Diencephalon (tissue), 1 donor: Measurements from ENCODE around the gene LAMB4. TPM values are rescaled to one million over a fixed set of nuclear protein-coding genes. Genes with fewer than 3 reads are reported as not detected.

Source experiments
- small RNA-seq: library from RNA; depleted of rRNA; stranded (forward); fragments of <200 nt; gene quantifications from one replicate; pipeline ENCODE3, GENCODE V24; 2014
- total RNA-seq: library from RNA; depleted of rRNA; stranded (reverse); fragments of >200 nt; gene quantifications from one replicate; pipeline ENCODE4 v1.2.3, GENCODE V29; 2014

The LAMB4 gene, protein sequence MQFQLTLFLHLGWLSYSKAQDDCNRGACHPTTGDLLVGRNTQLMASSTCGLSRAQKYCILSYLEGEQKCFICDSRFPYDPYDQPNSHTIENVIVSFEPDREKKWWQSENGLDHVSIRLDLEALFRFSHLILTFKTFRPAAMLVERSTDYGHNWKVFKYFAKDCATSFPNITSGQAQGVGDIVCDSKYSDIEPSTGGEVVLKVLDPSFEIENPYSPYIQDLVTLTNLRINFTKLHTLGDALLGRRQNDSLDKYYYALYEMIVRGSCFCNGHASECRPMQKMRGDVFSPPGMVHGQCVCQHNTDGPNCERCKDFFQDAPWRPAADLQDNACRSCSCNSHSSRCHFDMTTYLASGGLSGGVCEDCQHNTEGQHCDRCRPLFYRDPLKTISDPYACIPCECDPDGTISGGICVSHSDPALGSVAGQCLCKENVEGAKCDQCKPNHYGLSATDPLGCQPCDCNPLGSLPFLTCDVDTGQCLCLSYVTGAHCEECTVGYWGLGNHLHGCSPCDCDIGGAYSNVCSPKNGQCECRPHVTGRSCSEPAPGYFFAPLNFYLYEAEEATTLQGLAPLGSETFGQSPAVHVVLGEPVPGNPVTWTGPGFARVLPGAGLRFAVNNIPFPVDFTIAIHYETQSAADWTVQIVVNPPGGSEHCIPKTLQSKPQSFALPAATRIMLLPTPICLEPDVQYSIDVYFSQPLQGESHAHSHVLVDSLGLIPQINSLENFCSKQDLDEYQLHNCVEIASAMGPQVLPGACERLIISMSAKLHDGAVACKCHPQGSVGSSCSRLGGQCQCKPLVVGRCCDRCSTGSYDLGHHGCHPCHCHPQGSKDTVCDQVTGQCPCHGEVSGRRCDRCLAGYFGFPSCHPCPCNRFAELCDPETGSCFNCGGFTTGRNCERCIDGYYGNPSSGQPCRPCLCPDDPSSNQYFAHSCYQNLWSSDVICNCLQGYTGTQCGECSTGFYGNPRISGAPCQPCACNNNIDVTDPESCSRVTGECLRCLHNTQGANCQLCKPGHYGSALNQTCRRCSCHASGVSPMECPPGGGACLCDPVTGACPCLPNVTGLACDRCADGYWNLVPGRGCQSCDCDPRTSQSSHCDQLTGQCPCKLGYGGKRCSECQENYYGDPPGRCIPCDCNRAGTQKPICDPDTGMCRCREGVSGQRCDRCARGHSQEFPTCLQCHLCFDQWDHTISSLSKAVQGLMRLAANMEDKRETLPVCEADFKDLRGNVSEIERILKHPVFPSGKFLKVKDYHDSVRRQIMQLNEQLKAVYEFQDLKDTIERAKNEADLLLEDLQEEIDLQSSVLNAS (N-terminal part only)
- total RNA-seq: 0.92 TPM

DNA sequence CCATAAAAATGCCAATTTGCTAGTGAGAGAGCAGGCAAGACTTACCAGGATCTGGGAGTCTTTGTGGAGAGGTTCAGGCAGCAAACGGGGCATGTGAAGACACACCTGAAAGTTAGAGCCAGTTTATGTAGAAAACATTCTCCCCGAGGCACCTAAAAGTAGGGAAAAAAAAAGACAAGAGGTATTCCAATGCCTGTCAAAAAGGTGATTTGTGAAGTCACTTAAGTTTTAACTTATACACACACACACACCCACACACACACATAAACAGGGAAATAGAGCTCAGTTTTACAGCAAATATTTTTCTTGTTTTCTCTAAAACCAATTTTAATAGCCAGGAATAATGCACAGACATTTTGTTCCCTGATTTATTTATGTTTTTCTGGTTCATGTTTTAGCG is at the start of gene LAMB4:
Gene LAMB4 (minus strand): TSS at position 101 of the 400 bp plus-strand sequence. CDS start 7,197 bp downstream, outside the sequence.

DNA sequence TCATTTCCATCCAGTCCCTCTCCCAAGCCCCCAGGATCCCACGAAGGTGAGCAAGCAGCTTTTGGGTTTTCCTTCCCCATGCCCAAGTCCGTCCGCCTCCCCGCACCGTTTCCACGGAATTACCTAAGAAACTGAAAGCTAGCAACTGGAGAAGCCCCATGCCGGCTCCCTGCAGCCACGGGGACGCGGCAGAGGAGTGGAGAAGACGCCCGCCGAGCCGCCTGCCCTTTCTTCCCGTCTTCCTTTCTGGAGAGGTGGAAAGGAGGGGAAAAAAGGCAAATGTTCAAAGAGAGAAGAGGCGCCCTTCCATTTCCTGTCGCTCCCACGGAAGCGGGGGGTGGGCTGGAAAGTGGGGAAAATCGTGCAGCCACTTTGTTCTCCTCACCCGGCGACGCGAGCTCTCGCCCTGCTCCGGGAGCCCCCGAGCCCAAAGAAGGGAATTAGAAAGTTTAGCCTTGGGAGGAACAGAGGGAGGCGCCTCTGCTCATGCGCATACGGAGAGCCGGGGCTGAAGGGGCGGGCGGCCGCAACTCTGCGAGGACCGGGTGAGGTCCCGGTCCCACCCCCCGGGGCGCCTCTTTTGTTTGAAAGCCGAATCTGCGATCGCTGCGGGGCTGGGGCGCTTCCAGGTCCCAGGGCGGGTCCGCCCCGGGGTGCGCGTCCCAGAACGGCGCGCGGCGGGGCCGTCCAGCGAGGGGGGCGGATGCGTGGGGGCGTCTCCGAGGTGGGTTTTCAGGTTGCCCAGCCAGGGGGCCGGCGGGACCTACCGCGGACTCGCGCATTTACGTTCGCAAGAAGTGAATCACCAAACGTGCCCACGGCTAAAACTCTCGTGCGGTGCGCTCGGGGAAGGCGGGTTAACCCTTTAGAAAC is 127.2 kb downstream of the LAMB4 start, which contains the start of gene LAMB1:
Gene LAMB1 (minus strand): TSS at position 436 of the 873 bp plus-strand sequence. CDS start 276 bp downstream, at position 160.

Small RNAs within 50 kb of the gene (small RNA-seq; reads per million reads assigned to genes)
- not detected for gene RF00012

Other genes with a start within 250 kb of the LAMB4 start
- gene DLD, start 239.2 kb downstream of the LAMB4 start, total RNA-seq: 83.3 TPM
- gene LAMB1, start 127.2 kb downstream of the LAMB4 start, total RNA-seq: 41.3 TPM